ENCODE measurements around the gene ECI1.

ECI1 gene

DNA sequence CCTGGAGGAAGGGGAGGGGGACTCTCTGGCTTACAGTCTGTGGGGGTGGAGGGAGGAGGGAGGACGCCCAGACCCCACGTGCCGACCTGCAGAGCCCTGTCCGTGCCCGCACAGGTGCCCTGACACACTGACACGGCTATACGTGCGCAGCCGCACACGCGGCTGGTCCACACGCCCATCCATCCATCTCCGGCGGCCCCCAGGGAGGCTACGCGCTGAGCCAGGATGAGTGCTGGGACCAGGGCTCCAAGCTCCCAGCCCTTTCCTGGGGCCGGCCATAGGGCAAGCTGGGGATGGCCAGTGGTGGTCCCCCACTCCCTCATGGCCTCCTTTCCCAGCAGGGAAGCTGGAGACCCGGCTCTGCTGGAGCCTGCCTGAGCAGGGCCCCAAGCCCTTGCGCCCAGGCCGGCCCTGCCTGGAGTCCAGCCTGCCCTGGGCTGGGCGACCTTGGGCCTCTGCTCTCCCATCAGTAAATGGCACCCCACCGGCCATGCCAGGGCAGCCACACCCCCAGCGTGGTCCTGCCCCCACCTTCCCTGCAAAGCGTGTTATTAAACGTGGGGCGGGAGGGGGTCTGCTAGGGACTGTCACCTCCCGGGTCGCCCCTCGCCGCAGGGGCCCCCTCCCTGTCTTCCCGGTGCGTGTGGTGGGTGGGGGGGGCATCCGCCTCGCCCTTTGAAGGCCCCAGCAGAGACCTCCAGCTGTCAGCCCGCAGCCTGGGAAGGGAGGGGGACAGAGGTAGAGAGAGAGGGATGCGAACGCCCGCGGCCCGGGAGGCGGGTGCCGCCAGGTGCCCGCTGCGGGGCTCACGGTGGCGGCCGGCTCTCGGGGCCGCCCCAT lies 55.8 kb downstream of the ECI1 start:
- DNase-seq (ENCODE audit: low spot score), result no peak

- peak; percentile 88 for DNase-seq (ENCODE audit: low spot score)
Observed at GRCh38 chr16:2194852-2195321, 56.5 kb downstream of the ECI1 start.

DNA sequence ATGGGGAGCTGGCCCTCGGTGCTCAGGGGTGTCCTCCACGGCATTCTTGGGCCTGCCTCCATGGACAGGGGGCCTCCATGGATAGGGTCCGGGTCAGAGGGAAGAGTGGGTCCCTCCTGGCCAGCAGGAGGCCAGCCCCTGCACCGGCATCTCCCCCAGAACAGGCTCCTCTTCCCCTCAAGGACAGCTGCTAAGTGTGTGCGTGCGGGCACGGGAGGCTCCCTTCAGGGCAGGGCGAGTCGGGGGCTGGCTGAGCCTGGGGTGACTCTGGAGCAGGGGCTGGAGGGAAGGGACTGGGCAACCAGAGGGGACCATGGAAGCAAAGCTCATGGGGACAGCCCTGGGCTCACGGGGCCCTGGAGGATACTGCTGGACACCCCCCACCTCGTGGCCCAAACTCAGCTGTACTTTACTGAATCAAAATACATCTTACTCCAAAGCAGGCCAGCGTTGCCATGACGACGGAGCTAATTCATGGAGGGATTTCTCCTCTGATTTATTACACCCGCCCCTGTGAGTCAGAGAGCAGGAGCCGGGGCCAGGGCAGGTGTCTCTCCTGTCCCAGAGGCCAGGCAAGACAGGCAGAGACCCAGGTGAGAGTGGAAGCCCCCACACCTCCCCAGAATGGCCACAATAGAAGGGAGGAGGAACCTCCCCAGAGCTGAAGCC lies 57.1 kb downstream of the ECI1 start:
- no peak for DNase-seq (ENCODE audit: low spot score)

- no peak for DNase-seq (ENCODE audit: low spot score)
Observed at GRCh38 chr16:2191446-2191706, 60.0 kb downstream of the ECI1 start.

DNA sequence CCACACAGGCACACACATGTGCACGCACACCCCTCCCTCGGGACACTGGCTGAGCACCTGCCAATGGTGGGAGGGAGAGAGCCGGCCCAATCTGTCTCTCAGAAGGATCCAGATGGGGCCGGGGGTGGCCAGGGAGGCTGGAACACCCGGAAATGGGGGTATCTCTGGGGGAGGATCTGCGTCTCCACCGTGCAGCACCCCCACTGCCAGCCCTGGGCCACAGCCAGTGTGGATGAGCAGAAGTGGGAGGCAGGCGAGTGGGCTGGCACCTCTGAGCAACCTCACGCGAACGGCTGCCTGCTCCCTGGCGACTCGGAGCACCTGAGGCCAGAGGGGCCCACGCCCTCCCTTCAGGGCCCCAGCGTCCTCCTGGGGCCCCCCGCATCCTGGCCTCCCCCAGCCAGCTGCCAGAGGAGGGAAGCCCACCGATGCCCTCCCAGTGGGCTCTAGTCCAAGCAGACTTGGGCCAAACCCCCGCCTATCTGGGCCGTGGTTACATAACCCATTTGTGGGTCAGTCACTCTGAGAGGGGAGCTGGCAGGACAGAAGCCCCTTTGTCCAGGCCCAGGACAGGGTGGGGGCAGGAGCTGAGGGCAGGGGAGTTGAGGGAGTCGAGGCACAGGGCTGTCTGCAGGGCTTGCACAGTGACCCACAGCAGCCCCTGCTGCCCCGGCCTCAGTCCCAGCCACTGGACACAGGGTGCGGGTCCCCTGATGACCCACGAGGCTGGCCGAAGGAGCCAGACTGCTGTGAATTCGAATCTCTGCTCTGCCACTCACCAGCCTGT lies 60.5 kb downstream of the ECI1 start:
- DNase-seq (ENCODE audit: low spot score), result no peak

DNA sequence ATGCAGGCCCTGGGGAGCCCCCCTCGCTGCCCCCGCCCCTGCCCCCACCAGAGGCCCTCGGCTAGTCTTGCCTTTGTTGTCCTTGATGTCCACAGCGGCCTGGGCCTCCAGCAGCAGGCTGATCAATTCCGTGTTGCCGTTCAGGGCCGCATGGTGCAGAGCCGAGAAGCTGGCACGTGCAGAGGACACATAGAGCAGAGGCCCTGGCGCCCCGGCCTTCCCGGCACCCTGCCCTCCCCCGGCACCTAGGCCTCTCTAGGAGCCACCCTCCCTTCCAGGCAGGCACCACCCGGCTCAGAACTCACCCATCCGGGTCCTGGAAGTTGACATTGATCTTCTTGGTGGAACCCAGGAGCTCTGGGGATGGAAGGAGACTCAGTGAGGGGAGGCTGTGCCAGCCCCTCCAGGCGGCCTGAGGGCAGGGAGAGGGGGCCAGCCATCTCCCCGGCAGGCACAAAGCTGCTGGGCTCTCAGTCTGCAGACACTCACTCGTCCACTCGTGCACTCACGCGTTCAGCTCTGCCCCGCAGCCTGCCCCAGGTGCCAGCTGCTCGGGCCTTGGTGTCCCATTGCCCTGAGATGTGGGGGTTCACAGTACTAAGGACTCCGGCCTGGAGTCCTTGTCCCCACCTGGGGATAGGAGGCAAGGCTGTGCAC lies 61.3 kb downstream of the ECI1 start:
- no peak for DNase-seq (ENCODE audit: low spot score)

All from cerebellar cortex (tissue), 1 donor.